ENCODE results near the gene NDUFAF2.
"Not testable (repeated sequence)": the region's sequence is repeated elsewhere in the genome, so short reads cannot be mapped to it uniquely, and the experiment has no call there.

Gene NDUFAF2

DNA sequence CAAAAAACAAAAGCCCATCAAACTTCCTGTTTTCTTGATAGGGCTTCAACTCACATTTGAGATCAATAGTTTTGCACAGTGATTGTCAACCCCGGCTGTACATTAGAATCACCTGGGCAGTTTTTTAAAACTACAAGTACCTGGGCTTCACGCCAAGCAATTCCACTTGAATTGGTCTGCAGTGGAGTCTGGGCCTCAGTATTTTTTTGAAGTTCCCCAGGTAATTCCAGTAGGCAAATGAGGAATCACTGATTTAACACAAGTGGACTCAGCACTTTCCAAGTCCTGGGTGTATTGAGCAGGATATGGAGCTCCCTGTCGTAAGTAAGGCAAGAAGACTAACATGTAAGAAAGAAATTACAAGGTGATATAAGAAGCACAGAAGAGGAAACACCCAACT is 232.1 kb downstream of the NDUFAF2 start:
- no peak for DNase-seq (ENCODE audit: low read depth in 2 of 2)

DNA sequence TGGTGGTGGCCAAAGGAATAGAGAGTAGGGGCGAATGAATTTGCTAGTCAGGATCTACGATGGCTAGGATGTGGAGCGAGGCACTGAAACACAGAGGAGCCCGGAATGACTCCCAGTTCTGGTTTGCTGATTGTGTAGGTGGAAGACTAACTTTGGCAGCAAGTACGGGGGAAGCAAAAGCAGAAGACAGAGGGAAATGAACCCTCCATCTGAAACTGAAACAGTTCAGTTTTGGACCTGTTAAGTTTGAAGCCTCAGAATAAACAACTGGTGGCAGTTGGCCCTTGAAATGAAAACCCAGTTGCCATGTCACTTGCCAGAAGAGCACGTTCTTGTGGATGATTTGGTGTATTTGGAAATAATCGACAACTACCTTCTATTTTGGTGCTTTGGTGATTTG is 232.7 kb downstream of the NDUFAF2 start:
- DNase-seq (ENCODE audit: low read depth in 2 of 2): no peak

DNA sequence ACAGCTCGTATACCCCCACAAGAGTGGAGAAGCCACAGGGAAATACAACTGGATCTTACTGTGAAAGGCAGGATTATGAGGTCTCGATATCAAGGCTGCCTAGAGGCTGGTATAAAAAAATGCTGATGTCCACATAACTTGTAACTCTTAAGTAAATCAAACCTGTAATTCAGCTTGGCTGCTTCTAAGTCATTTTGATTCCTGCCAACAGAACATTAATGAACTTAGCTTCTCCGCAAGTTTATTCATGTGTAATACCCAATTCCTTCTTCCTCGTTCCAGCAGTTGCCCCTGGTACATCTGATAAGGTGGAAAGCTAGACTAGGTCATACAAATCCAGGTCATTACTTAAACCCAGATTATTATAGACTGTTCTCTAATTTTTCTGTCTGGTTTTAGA is 233.7 kb downstream of the NDUFAF2 start:
- no peak for DNase-seq (ENCODE audit: low read depth in 2 of 2)

DNA sequence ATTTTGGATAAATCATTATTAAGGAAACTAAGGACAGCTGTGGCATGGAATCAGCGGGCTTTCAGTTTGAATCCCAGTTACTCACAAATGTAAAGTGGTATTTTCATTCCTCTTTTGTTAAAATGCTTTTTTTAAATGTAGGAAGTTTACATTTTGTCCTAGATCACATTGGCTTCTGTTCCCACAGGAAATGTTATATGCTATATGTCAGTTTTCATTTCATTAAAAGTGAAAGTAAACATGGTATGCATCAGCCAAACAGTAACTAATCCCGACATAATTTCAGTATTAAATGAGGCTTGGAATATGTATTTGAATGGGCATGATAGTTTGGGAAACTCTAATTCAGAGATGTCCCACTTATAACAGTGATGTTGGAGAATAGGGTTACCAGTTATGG is 235.9 kb downstream of the NDUFAF2 start:
- DNase-seq (ENCODE audit: low read depth in 2 of 2): no peak

DNA sequence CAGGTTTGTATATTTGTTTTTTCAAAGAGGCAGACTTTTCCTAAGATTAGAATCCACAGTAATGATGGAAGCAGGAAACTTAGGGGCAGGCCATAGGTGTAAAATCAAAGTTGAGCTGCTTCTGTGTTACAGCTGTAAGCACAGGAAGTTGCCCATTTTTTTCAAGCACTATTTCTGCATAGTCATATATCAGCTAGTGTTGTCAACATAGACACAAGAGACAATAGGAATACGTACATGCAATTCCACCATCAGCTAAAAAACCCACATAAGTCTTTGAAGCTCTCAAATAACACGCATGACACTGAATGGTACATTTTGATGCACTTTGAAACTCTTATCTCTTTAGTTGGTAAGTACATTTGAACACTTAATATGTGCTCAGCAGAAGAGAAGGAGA is 237.4 kb downstream of the NDUFAF2 start:
- no peak for DNase-seq (ENCODE audit: low read depth in 2 of 2)

DNA sequence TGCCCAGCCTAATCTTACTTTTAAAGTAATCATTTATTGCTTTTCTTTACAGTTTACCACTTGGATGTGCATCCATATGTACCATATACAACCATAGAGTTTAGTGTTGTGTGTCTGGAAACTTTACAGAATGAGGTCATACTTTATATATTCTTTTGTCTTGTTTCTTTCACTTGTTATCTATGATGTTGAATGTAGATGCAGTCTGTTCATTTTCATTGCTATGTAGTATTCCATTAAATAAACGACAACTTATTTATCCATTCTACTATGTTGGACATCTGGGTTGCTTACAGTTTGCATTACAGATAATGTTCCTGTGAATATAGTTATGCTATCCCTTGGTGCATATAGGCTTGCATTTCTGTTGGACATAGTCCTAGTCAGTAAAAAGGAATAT is 238.5 kb downstream of the NDUFAF2 start:
- no peak for DNase-seq (ENCODE audit: low read depth in 2 of 2)

DNA sequence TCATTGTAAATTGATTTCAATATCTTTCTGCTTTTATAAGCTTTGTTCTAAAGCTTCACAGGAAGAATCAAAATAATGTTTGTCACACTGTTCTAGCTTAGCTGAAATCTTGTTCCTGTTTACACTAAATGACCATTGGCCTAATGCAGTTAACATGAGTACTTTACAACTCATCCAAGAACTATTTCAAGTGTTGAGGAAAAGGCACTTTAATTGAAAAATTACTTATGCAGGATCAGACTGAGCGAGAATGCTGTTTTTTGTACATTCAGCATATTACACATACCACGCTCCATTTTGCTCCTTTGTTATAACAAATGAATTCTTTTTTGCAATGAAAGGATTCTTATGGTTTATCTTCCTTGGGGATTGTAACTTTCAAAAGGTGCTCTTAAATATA is 239.7 kb downstream of the NDUFAF2 start:
- DNase-seq (ENCODE audit: low read depth in 2 of 2): no peak

DNA sequence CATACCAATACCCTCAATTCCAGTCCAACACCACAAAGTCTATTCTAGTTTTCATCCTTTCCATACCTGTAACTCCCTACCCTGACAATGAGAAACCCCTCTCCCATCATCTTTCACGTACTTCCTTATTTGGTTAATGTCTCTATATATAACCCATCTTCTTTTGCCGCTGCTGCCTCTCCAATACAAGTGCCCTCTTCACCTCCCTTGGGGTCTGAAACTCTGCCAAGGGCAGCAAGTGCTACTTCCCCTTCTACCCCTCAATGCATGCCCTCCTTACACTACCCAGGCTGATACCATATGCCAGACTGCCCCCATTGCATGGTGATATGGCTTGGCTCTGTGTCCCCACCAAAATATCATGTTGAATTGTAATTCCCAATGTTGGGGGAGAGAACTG is 241.6 kb downstream of the NDUFAF2 start:
- no peak for DNase-seq (ENCODE audit: low read depth in 2 of 2)

DNA sequence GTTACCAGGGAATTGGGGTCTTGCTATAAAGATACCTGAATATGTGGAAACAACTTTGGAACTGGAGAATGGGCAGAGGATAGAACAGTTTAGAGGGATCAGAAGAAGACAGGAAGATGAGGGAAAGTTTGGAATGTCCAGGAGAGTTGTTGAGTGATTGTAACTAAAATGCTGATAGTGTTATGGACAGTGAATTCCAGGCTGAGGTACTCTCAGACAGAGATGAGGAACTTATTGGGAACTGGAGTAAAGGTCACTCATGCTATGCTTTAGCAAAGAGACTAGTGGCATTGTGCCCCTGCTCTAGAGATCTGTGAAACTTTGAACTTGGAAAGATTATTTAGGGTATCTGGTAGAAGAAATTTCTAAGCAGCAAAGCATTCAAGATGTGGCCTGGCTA is 242.3 kb downstream of the NDUFAF2 start:
- not testable (repeated sequence) for DNase-seq (ENCODE audit: low read depth in 2 of 2)

DNA sequence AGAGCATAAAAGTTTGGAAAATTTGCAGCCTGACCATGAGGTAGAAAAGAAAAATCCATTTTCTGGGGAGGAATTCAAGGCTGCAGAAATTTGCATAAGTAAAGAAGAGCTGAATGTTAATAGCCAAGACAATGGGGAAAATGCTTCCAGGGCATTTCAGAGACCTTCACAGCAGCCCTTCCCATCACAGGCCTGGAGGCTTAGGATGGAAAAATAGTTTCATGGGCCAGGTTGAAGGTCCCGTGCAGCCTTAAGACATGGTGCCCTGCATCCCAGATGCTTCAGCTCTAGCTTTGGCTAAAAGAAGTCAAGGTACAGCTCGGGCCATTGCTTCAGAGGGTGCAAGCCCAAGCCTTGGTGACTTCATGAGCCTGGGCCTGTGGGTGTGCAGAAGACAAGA is 242.8 kb downstream of the NDUFAF2 start:
- not testable (repeated sequence) for DNase-seq (ENCODE audit: low read depth in 2 of 2)

DNA sequence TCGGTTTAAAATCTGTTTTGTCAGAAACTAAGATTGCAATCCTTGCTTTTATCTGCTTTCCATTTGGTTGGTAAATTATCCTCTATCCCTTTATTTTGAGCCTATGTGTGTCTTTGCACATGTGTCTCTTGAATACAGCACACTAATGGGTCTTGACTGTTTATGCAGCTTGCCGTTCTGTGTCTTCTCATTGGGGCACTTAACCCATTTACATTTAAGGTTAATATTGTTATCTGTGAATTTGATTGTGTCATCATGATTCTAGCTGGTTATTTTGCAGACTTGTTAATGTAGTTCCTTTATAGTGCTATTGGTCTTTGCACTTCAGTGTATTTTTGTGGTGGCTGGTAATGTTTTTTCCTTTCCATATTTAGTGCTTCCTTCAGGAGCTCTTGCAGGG is 253.6 kb downstream of the NDUFAF2 start:
- DNase-seq (ENCODE audit: low read depth in 2 of 2): no peak

DNA sequence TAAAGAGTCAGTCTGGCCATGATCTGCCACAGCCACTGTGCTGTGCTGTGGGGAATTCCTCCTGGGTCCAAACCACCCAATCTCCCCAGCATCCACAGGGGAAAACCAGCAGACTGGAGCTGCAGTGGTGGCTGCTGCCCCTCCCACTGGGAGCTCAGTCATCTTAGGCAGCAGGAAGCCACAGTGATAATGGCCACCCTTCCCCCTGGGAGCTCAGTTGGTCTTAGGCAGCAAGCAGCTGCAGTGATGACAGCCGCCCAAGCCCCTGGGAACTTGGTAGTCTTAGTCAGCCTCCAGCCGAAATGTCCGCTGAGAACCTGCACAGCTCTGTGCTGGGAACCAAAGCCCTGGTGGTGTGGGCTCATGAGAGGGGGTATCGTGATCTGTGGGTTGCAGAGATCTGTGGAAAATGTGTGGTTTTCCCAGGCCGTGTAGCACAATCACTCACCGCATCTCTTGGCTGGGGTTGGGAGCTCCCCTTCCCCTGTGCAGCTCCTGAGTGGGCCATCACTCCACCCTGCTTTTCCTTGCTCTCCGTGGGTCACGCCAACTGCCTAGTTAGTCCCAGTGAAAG is 255.7 kb downstream of the NDUFAF2 start:
- DNase-seq (ENCODE audit: low read depth in 2 of 2): no peak

DNA sequence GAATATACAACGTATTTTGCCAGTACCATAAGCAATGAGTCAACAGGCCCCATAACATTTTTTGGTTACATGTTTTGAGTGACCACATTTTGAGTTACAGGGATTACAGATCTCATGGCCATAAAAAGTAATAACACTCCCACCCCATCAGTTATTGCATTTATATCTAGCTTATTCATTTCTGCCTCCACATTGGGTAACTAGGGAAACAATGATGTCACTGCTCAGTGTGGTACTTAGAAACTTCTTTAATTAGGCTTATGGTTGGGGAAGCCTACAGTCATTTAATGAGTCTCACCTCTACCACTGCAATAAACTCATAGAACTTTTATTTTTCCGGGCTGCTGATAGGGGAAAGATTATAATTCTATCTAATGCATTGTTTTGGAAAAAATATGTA is 257.2 kb downstream of the NDUFAF2 start:
- DNase-seq (ENCODE audit: low read depth in 2 of 2): no peak

All from stimulated activated CD4-positive, alpha-beta T cell treated with anti-CD3 and anti-CD28 coated beads, Interleukin-4, amount 100 ng/mL, for 48 hours (primary cell).